ENCODE measurements around the gene TARBP1.

Gene TARBP1

DNA sequence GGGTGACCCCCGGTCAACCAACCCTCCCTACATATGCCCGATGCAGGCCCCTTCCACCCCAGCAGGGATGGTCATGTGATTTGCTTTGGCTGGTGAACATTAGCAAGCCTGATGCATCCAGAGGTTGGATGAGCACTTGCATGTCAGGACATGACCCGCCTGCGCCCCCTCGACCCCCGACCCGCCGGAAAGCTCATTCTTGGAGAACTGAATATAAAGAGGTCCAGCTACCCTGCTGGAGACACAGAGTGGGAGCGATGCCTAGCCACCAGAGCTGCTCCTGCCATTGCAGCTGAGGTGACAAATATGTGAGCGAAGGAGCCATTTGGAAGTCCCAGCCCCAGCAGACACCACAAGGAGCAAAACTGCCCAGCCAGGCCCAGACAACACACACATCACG, 66.1 kb downstream of the TARBP1 start:
- TF ChIP-seq, protein P1, sequence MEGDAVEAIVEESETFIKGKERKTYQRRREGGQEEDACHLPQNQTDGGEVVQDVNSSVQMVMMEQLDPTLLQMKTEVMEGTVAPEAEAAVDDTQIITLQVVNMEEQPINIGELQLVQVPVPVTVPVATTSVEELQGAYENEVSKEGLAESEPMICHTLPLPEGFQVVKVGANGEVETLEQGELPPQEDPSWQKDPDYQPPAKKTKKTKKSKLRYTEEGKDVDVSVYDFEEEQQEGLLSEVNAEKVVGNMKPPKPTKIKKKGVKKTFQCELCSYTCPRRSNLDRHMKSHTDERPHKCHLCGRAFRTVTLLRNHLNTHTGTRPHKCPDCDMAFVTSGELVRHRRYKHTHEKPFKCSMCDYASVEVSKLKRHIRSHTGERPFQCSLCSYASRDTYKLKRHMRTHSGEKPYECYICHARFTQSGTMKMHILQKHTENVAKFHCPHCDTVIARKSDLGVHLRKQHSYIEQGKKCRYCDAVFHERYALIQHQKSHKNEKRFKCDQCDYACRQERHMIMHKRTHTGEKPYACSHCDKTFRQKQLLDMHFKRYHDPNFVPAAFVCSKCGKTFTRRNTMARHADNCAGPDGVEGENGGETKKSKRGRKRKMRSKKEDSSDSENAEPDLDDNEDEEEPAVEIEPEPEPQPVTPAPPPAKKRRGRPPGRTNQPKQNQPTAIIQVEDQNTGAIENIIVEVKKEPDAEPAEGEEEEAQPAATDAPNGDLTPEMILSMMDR (IDR thresholded peaks at IDR 0.05; ENCODE audit: low read depth, low read length) = no peak
- H3K4me3 ChIP-seq (ENCODE audit: low read depth, low read length) = no peak overlapping the region
- no peak for DNase-seq (ENCODE audit: low read depth, low spot score)
- in situ Hi-C loops (cut with HindIII; ENCODE audit: low sequenced_read_pairs) = no loop called here

DNA sequence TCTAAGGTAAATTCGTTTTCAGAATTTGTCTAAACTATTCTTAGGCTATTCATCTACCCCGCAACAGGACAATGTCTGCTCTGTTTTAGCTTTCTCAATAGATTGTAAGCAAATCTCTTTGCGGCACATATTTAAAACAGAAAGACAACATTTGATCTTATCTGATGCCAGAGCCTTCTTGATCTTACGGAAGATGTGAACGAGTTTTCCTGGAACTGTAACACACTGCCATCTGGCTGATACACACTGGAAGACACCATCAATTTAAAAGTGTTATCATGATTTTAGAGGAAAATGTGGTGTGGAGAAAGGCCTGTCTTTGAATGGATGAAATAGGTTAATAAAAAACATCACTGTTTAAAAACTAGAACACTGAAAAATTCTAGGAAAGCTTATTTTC, 69.7 kb downstream of the TARBP1 start:
- TF ChIP-seq, protein P1 (IDR thresholded peaks at IDR 0.05; ENCODE audit: low read depth, low read length) = peak; percentile 5
- no peak overlapping the region for H3K4me3 ChIP-seq (ENCODE audit: low read depth, low read length)
- in situ Hi-C loops (cut with HindIII; ENCODE audit: low sequenced_read_pairs) = no loop called here
- no peak for DNase-seq (ENCODE audit: low read depth, low spot score)

DNA sequence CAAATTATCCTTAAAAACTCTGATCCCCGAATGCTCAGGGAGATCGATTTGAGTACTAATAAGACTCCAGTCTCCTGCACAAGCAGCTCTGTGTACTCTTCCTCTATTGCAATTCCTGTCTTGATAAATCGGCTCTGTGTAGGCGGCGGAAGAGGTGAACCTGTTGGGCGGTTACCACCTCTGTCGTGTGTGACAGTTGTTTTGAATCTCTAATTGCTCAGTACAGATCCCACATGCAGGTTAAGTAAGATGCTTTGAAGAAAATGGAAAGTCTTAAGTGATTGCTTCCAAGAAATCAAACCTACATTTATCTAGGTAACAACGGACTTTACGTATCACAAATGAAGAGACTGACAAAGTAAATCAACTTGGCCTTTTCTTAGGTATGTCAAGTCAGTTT, 70.2 kb downstream of the TARBP1 start:
- in situ Hi-C loops (cut with HindIII; ENCODE audit: low sequenced_read_pairs) = no loop called here
- no peak overlapping the region for H3K4me3 ChIP-seq (ENCODE audit: low read depth, low read length)
- TF ChIP-seq, protein P1 (IDR thresholded peaks at IDR 0.05; ENCODE audit: low read depth, low read length) = no peak
- no peak for DNase-seq (ENCODE audit: low read depth, low spot score)

DNA sequence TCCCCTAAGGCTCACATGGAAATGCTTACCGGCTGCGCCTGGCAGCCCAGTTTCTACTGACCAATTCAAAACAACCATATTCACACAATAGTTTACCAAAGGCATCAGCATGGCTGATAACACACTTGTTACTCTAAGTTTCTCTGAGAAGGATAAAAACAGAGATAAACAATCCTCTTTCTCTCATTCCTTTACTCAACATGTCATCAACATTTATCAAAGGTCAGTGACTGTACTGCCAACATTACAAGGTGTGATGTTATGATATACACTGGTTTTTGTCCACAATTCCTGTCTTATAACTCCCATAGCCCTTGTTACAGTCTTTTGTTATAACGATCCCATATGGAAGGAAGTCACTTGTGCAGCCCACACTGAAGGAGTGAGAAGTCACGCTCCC, 72.1 kb downstream of the TARBP1 start:
- TF ChIP-seq, protein P1 (IDR thresholded peaks at IDR 0.05; ENCODE audit: low read depth, low read length) = no peak
- no peak for DNase-seq (ENCODE audit: low read depth, low spot score)
- no peak overlapping the region for H3K4me3 ChIP-seq (ENCODE audit: low read depth, low read length)
- in situ Hi-C loops (cut with HindIII; ENCODE audit: low sequenced_read_pairs) = no loop called here

DNA sequence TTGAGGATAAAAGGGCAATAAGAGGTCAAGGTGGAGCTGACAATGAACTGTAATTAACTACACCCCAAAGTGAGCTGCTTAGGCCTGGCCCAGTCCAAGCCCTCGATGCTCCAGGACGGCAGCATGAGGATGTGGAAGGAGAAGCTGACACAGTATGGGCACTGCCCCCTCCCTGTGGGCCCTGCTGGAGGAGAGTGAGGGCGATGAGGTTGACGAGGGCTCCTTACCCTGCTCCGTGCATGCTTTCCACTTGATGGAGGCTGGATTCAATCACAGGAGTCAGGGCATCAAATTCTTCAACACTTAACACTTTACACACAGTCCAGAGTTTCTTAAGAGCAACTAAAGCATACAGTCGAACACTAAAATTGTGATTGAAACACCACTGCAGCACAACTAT, 73.3 kb downstream of the TARBP1 start:
- DNase-seq (ENCODE audit: low read depth, low spot score) = no peak
- no peak overlapping the region for H3K4me3 ChIP-seq (ENCODE audit: low read depth, low read length)
- in situ Hi-C loops (cut with HindIII; ENCODE audit: low sequenced_read_pairs) = no loop called here
- TF ChIP-seq, protein P1 (IDR thresholded peaks at IDR 0.05; ENCODE audit: low read depth, low read length) = no peak

DNA sequence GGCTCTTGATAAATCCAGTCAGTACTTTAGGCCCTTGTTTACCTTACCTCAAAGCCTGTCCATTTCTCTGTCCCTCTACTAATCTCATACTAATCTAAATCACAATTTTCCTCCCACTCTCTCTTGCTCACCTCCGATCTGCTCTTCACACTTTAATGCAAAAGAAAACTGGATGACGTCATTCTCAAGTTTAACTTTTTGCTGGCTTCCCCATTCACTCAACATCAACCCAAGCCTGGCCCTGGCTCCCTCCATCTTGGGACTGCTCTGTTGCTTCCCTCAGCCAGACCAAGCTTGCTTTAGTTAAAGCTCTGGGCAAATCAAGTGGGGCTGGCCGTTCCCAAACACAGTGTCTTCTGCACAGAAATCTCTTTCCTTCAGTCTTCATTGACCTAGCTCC, 76.0 kb downstream of the TARBP1 start:
- DNase-seq (ENCODE audit: low read depth, low spot score) = no peak
- TF ChIP-seq, protein P1 (IDR thresholded peaks at IDR 0.05; ENCODE audit: low read depth, low read length) = no peak
- in situ Hi-C loops (cut with HindIII; ENCODE audit: low sequenced_read_pairs) = no loop called here
- no peak overlapping the region for H3K4me3 ChIP-seq (ENCODE audit: low read depth, low read length)

DNA sequence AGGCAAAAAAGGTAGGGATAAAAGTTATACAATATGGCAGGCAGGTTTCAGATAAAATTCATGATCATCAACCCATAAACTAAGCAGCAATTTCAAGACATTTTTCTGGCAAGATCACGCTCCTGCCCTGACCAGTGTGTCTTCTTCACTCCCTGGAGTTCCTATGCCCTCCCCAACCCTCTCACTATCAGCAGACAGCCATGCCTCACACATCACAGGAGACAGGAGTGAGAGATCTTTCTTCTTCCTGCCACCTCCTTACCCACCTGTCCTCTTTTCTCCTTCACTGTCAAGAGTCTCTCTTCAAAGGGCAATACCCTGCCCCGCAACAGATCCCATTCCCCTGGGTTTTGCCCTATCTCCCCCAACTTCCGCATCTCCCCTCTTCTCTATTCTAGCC, 77.3 kb downstream of the TARBP1 start:
- no peak overlapping the region for H3K4me3 ChIP-seq (ENCODE audit: low read depth, low read length)
- DNase-seq (ENCODE audit: low read depth, low spot score) = no peak
- in situ Hi-C loops (cut with HindIII; ENCODE audit: low sequenced_read_pairs) = no loop called here
- TF ChIP-seq, protein P1 (IDR thresholded peaks at IDR 0.05; ENCODE audit: low read depth, low read length) = no peak

Measured in astrocyte of the spinal cord (primary cell).